Measurements from ENCODE around the gene M1AP.
"Not testable (repeated sequence)": the region's sequence is repeated elsewhere in the genome, so short reads cannot be mapped to it uniquely, and the experiment has no call there.

The M1AP gene

GRCh38 chr2:74653985-74654882 lies 6.1 kb upstream of the M1AP start, which contains the start of gene SEMA4F:
Gene SEMA4F (plus strand): TSS chr2:74654247. CDS start chr2:74654377, 130 bp downstream.
- DNase-seq (ENCODE audit: low read depth), result peak; percentile 92

- no peak for DNase-seq (ENCODE audit: low read depth)
Measured at GRCh38 chr2:74653589-74653984, 5.5 kb upstream of the M1AP start.

DNA sequence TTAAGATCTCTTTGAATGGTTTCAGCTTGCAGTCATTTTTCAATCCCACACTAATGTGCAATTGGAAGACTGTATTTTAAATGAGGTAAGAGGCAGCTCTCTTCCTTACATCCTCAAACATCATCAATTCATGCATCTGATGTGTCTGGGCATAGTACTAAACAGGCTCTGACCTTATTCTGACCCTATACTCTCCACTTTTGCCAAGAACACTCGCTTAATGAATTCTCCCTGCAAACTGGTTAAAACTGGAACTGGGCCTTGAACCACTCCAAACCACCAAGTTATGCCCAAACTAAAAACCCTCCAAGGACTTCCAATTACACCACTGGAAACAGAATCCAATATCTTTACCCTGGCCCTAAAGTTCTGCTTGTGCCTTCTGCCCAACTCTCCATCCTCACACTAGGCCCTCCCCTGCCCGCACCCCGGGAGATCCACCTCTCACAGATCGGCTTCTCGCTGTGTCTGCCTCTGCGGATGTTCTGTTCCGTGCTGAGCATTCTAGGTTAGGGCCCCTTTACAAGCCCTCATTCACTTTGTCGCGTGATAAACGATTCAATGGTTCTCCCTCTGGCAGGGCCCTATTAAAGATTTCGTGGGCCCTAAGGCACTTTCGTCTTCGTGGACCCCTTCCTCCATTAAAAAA lies 1.2 kb downstream of the M1AP start:
- DNase-seq (ENCODE audit: low read depth), result no peak

- DNase-seq (ENCODE audit: low read depth), result no peak
Measured at GRCh38 chr2:74646201-74646600, 1.9 kb downstream of the M1AP start.

- no peak for DNase-seq (ENCODE audit: low read depth)
Measured at GRCh38 chr2:74645344-74645743, 2.8 kb downstream of the M1AP start.

DNA sequence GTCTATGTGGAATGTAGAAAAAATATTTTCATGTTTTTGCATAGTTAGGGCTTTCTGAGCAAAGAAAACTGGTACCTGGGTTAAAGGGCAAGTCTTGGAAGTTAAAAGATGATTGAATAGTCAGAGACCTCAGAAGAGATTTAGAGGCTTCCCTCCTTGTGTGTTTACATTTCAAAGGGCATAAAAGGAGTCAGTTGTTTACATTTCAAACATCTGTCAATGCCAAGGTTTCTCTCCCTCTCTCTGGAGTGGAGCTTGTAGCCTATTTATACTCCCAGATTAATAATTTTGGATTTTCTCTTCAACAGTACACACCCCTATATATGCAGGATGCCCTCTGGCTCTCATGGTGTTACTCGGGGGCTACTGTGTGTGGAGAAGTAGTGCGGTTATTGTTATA lies 8.6 kb downstream of the M1AP start:
- no peak for DNase-seq (ENCODE audit: low read depth)

- DNase-seq (ENCODE audit: low read depth), result no peak
Measured at GRCh38 chr2:74632939-74633312, 15.2 kb downstream of the M1AP start.

GRCh38 chr2:74632209-74632938 lies 15.8 kb downstream of the M1AP start:
- DNase-seq (ENCODE audit: low read depth), result no peak

DNA sequence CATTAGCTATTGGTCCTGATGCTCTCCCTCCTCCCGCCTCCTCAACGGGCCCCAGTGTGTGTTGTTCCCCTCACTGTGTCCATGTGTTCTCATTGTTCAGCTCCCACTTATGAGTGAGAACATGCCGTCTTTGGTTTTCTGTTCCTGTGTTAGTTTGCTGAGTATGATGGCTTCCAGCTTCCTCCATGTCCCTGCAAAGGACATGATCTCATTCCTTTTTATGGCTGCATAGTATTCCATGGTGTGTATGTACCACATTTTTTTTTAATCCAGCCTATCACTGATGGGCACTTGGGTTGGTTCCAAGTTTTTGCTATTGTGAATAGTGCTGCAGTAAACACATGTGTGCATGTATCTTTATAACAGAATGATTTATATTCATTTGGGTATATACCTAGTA lies 17.7 kb downstream of the M1AP start:
- DNase-seq (ENCODE audit: low read depth), result not testable (repeated sequence)

- no peak for DNase-seq (ENCODE audit: low read depth)
Measured at GRCh38 chr2:74628538-74629105, 19.5 kb downstream of the M1AP start.

DNA sequence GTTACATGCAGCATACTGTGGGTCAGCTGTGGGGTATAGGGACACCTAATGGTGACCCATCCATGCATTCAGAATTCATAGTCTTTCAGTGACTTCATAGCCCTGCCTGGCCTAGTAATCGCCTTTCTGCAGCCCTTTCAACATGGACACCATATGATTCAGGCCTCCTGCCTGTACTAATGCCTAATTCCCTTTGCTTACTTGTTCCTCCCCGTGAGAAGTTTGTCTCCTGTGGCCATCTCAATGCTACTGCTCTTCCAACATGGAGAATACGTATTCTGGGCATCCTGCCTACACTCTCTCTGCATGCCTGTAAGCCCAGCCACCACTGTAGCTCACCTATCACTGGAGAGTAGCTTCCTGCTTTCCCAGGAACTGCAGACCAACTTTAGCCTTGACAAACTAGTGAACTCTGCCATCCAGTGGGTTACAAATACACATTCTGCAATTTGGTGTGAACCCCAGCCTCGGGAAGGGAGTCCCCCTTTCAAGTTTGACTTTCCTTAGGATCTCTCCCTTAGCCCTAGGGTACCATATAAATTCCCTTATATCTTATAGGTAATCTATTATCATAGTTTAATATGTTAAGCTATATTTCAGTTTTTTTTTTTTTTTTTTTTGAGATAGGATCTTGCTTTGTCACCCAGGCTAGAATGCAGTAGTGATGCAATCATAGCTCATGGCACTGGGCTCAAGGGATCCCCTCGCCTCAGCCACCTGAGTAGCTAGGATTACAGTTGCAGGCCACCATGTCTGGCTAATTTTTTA lies 22.3 kb downstream of the M1AP start:
- no peak for DNase-seq (ENCODE audit: low read depth)

DNA sequence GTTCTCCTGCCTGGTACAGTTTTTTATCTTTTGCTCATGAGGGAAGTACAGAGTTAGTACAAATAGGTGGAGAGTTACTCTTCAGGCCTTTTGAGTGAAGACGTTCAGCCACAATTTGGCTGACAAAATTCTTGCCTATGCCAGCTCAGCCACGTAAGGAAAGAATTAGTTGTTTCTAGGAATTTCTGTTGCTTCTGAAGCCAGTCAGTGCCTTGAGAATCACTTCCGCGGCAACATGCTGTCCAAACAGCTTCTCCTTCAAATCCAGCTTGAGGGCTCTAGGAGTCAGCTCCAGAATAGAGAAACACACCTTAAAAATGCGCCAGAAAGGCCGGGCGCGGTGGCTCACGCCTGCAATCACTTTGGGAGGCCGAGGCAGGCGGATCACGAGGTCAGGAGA lies 27.5 kb downstream of the M1AP start:
- no peak for DNase-seq (ENCODE audit: low read depth)

GRCh38 chr2:74619651-74620297 lies 28.4 kb downstream of the M1AP start:
- DNase-seq (ENCODE audit: low read depth), result no peak

DNA sequence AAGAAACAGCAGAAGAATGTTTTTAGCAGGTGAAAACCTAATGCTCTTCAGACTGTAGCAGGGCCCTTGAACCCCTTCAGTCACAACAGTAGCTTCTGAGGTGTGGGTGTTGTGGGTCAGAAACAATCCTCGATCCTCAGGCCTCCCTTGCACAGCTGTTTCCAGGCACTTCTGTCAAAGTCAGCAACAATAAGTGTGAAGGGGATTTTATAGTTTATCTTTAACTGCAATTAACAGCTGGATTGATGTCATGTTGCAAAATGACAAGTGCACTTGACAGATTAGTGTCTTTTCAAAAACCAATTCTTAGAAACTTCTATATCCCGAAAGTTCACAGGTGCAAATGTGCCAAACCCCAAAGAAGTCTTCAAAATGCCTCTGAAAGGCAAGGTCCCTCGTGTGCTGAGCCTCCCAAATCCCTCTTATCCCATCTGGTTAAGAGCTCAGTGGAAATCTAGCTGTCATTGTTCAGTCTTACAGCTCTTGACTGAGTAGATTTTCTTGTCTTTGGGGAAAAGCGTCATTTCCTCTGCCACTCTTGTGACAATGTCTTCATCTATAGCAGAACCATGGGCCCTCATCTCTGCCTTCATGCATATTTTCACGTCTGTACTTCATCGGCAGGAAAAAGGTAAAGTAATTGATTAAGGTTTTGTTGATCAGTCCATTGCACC lies 29.6 kb downstream of the M1AP start:
- no peak for DNase-seq (ENCODE audit: low read depth)

- no peak for DNase-seq (ENCODE audit: low read depth)
Measured at GRCh38 chr2:74617122-74617521, 31.0 kb downstream of the M1AP start.

DNA sequence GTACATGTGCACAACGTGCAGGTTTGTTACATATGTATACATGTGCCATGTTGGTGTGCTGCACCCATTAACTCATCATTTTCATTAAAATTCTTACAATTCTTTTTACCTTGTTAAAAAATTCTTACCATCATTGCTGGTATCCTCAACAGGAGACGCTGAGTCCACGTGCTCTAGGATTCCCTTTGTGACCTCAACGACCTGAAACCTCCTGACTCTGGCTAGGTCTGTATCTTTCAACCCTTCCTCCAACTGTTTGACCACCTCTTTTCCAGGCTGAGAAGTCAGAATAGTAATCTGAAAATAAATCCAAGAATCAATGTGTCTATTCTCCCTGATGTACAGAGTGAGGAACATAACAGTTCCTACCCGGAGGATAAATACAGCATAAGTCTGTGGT lies 41.2 kb downstream of the M1AP start:
- DNase-seq (ENCODE audit: low read depth), result no peak

DNA sequence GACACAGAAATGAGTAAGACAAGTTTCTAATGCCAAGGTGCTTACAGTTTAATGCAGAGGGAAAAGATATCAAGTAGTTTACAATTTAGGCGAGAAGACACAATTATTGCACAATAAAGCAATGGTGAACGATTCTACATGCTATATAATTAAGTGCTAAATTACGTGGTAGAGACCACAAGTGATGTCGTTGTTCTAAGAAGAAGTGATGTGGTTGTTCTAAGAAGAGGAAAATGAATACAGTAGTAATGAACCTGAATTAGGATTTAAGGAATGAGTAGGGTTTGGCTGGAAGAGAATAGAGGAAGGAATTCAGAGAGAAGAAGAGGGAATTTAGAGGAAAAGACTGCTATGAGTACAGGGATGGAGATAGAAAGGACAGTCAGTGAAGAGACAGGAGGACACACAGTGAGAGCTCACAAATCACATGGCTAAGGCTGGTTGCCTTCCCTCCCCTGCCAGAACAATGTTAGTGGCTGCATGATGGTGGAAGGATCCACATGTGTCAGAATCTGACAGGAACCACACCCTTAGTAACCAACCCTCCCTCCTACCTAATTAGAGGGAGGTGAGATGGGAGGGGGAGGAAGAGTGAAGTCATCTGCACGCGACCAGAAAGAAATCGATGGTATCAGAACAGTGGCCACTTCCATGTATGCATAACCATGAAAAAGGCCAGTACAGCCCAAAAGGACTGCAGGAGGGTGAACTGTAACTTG lies 44.7 kb downstream of the M1AP start:
- no peak for DNase-seq (ENCODE audit: low read depth)

DNA sequence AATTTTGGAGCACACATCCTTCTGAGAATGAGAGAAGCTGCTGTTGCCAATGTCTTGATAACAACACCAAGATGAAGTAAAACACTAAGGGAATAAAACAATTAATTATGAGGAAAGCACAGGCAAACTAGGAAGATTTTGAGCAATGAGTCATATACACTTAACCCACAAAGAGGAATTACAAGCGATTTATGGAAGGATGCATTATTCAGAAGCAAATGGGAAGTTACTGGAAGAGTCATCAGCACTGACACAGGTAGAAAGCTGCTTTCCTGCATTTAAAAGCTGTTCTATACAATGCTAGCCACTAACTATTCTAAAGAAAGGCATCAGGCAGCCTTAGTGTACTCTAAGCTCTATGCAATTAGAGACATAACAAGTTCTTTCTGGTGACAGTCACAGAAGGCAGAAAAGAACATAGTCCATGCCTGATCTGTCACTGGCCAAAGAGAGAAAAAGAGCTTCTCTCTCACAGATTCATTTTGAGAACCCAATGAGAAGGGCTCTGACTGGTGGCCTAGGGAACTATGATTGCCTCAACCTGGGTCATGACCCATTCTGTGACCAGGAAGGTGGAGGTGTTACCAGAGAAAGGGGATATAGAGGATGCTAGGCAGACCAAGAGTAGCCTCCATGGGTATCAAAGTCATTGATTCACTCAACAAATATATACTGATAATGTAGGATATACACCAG lies 45.4 kb downstream of the M1AP start:
- peak; percentile 54 for DNase-seq (ENCODE audit: low read depth)

- no peak for DNase-seq (ENCODE audit: low read depth)
Measured at GRCh38 chr2:74599676-74600075, 48.5 kb downstream of the M1AP start.
